MG63 (cell line): ENCODE data around the gene RGN. TPM values are rescaled to one million over a fixed set of nuclear protein-coding genes. Genes with fewer than 3 reads are reported as not detected.
A peak's percentile ranks its signal among the peaks of the same experiment; 100 is the strongest.

ENCODE experiments used
- DNase-seq: peaks from one replicate; pipeline ENCODE4 v3.0.0-alpha.2; 2020
- H3K27me3 ChIP-seq: fragments of 250-450 bp; sonication (Bioruptor Pico); 2 replicates; pipeline ENCODE4 v1.5.1; 2020; ENCODE audit warnings: mild to moderate bottlenecking, moderate library complexity
- H3K36me3 ChIP-seq: fragments of 250-450 bp; sonication (Bioruptor Pico); 2 replicates; pipeline ENCODE4 v1.5.1; 2020; ENCODE audit warnings: mild to moderate bottlenecking, moderate library complexity
- H3K4me3 ChIP-seq: fragments of 250-450 bp; sonication (Bioruptor Pico); 2 replicates; pipeline ENCODE4 v1.5.1; 2020; ENCODE audit warnings: mild to moderate bottlenecking, moderate library complexity
- H3K9me3 ChIP-seq: fragments of 250-450 bp; sonication (Bioruptor Pico); 2 replicates; pipeline ENCODE4 v1.5.1; 2020; ENCODE audit warnings: mild to moderate bottlenecking, moderate library complexity
- total RNA-seq: library from RNA; depleted of rRNA; stranded (reverse); fragments of >200 nt; shearing (Covaris generic); gene quantifications from 2 replicates; pipeline ENCODE4 v1.2.3, GENCODE V29; 2014; ENCODE audit warnings: low replicate concordance; rRNA removed

Gene RGN
- total RNA-seq = 0.30 TPM in 1 of 2 replicates, not detected in the other

GRCh38 chrX:47078129-47079043, at the start of gene RGN:
TSS of gene RGN (plus strand) at chrX:47078443. CDS start at chrX:47081145, 2,702 bp downstream.
- Histone ChIP-seq H3K4me3 (no peak within 1 kb of the TSS), H3K27me3 (no peaks in the 10 kb centered on the region), H3K9me3 (no peaks in the 10 kb centered on the region), H3K36me3 (no peaks in the 10 kb centered on the region)
- peak; percentile 4 for DNase-seq

- H3K27me3 ChIP-seq = no peaks in the 10 kb centered on the region
- H3K4me3 ChIP-seq = no peak overlapping the region
- DNase-seq = no peak
- no peaks in the 10 kb centered on the region for H3K9me3 ChIP-seq
- no peaks in the 10 kb centered on the region for H3K36me3 ChIP-seq
These were observed 47.9 kb upstream of the RGN start for GRCh38 chrX:47030339-47030738.

- Histone ChIP-seq H3K36me3 (no peaks in the 10 kb centered on the region), H3K9me3 (no peaks in the 10 kb centered on the region), H3K4me3 (no peak overlapping the region), H3K27me3 (no peaks in the 10 kb centered on the region)
- DNase-seq = no peak
These were observed 30.3 kb upstream of the RGN start for GRCh38 chrX:47047989-47048388.

- H3K27me3 ChIP-seq = no peaks in the 10 kb centered on the region
- H3K9me3 ChIP-seq = no peaks in the 10 kb centered on the region
- H3K36me3 ChIP-seq = no peaks in the 10 kb centered on the region
- H3K4me3 ChIP-seq = no peak overlapping the region
- DNase-seq = no peak
These were observed 18.9 kb upstream of the RGN start for GRCh38 chrX:47059142-47059874.

GRCh38 chrX:47060708-47061107, 17.5 kb upstream of the RGN start:
- H3K27me3 ChIP-seq = no peaks in the 10 kb centered on the region
- DNase-seq = no peak
- no peaks in the 10 kb centered on the region for H3K36me3 ChIP-seq
- no peak overlapping the region for H3K4me3 ChIP-seq
- no peaks in the 10 kb centered on the region for H3K9me3 ChIP-seq

DNA sequence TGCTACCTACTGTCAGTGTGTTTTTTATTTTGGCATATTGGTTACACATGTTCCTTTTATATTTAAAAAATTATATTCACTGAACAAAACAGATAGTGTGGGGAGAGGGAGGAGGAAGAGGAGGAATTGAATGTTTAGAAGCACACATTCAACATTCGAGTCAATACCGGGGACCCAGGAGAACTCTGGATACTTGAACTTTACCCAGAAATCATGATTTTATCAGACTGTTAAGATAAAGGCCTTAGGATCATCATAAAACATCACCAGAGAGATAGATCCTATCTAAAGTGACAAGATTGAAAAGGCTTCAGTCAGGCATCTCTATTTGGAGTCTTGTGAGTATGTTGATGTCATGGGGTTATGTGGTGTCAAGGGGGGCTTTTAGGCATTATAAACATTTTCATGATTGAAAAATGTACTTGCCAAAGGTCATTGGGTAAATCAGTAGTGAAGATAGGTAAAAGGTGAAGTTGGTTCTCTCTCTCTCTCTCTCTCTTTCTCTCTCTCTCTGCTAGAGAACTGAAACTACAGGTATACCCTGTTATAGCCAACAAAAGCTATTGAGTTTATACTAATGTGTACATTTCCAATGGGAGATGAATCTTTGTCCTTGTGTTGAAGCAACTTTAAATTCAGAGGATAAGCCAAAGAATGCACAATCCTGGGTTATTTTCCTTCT, 16.9 kb upstream of the RGN start:
- Histone ChIP-seq H3K36me3 (no peaks in the 10 kb centered on the region), H3K9me3 (no peaks in the 10 kb centered on the region), H3K27me3 (no peaks in the 10 kb centered on the region), H3K4me3 (no peak overlapping the region)
- no peak for DNase-seq

GRCh38 chrX:47063179-47063578, 15.1 kb upstream of the RGN start:
- Histone ChIP-seq H3K27me3 (no peaks in the 10 kb centered on the region), H3K9me3 (no peaks in the 10 kb centered on the region), H3K4me3 (no peak overlapping the region), H3K36me3 (no peaks in the 10 kb centered on the region)
- no peak for DNase-seq

GRCh38 chrX:47068214-47068613, 10.0 kb upstream of the RGN start:
- H3K27me3 ChIP-seq = no peaks in the 10 kb centered on the region

GRCh38 chrX:47068720-47069119, 9.5 kb upstream of the RGN start:
- Histone ChIP-seq H3K36me3 (no peaks in the 10 kb centered on the region), H3K4me3 (no peak overlapping the region), H3K27me3 (no peaks in the 10 kb centered on the region), H3K9me3 (no peaks in the 10 kb centered on the region)
- DNase-seq = no peak

More at GRCh38 chrX:47068214-47068613, 10.0 kb upstream of the RGN start:
- no peaks in the 10 kb centered on the region for H3K36me3 ChIP-seq
- no peak overlapping the region for H3K4me3 ChIP-seq
- DNase-seq = no peak
- H3K9me3 ChIP-seq = no peaks in the 10 kb centered on the region

DNA sequence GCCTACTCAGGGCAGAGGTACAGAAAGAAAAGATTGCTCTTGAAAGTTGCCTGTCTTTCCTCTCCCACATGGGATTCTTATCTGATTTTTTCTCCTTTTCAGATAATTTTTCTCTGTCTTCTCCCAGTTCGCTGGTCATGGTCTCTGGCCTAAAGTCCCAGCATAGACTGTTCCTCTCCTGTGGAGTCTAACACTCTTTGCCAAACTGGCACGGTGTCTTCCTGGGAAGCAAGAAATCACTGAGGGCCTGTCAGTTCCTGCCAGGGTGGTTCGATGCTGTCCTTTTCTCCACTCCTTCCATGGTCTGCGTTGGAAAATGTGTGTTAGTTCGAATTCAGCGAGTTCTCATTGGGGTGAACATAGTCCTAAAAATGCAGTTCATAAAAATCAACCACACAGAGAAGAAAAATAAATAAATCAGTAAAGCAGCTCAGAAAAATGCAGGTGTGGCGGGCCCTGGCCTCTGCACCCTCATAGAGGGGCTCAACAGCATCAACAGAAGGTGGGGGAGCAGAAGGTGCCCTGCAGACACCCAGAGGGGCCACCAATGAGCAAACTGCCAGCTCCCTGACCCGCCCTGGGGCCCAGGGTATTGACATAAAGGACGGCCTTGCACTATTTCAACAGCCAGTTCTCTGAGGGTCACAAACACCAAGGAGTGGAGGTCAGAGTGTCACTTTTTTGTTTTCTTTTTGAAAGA, 2.1 kb downstream of the RGN start:
- no peaks in the 10 kb centered on the region for H3K9me3 ChIP-seq
- no peak for DNase-seq
- no peaks in the 10 kb centered on the region for H3K36me3 ChIP-seq
- no peak overlapping the region for H3K4me3 ChIP-seq
- no peaks in the 10 kb centered on the region for H3K27me3 ChIP-seq

- Histone ChIP-seq H3K27me3 (no peaks in the 10 kb centered on the region), H3K36me3 (no peaks in the 10 kb centered on the region), H3K9me3 (no peaks in the 10 kb centered on the region), H3K4me3 (no peak overlapping the region)
- no peak for DNase-seq
These were observed 2.6 kb downstream of the RGN start for GRCh38 chrX:47080915-47081236.

DNA sequence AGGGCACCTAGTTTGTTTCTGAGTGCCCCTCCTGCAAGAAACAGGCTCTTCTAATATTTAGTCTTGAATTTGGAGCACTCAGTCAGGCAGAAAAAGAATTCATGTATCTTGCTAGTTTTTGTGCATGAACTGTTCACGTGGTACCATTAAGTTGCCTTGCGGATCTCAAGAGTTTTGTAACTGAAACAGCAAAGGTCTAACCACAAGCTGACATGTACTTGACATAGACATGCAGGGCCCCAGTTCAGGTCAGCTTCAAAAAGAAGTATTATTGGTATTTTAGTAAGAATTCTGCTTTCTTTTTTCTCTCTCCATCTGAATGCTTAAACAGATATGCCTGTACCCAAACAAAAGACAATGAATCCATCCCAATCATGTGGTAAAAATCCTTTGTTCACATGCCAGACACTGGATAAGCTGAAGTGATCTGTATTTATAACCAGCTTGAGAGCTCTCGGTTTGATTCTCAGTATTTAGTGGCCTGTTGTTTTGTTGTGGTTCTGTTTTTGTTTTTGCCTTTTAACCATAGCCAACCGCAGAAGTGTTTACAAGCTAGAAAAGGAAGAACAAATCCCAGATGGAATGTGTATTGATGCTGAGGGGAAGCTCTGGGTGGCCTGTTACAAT, 13.0 kb downstream of the RGN start:
- no peak for DNase-seq
- no peaks in the 10 kb centered on the region for H3K27me3 ChIP-seq
- H3K36me3 ChIP-seq = no peaks in the 10 kb centered on the region
- no peaks in the 10 kb centered on the region for H3K9me3 ChIP-seq
- no peak overlapping the region for H3K4me3 ChIP-seq

- H3K27me3 ChIP-seq = no peaks in the 10 kb centered on the region
- no peaks in the 10 kb centered on the region for H3K9me3 ChIP-seq
- no peaks in the 10 kb centered on the region for H3K36me3 ChIP-seq
- H3K4me3 ChIP-seq = no peak overlapping the region
- no peak for DNase-seq
These were observed 15.0 kb downstream of the RGN start for GRCh38 chrX:47093248-47093647.

DNA sequence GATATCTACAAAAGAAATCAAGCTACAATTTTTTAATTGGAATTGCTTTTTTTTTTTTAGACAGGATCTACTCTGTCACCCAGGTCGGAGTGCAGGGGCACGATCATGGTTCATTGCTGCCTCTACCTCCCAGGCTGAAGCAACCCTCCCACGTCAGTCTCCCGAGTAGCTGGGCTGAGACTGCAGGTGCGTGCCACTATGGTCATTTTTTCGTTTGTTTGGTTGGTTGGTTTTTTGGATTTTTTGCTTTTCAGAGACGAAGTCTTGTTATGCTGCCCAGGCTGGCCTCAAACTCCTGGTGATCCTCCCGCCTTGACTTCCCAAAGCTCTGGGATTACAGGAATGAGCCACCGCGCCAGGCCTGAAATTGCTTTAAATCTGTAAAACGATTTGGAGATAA, 15.6 kb downstream of the RGN start:
- no peak for DNase-seq
- Histone ChIP-seq H3K36me3 (no peaks in the 10 kb centered on the region), H3K4me3 (no peak overlapping the region), H3K27me3 (no peaks in the 10 kb centered on the region), H3K9me3 (no peaks in the 10 kb centered on the region)

- H3K27me3 ChIP-seq = no peaks in the 10 kb centered on the region
- H3K36me3 ChIP-seq = no peaks in the 10 kb centered on the region
- H3K9me3 ChIP-seq = no peaks in the 10 kb centered on the region
These were observed 18.8 kb downstream of the RGN start for GRCh38 chrX:47097018-47097417.

DNA sequence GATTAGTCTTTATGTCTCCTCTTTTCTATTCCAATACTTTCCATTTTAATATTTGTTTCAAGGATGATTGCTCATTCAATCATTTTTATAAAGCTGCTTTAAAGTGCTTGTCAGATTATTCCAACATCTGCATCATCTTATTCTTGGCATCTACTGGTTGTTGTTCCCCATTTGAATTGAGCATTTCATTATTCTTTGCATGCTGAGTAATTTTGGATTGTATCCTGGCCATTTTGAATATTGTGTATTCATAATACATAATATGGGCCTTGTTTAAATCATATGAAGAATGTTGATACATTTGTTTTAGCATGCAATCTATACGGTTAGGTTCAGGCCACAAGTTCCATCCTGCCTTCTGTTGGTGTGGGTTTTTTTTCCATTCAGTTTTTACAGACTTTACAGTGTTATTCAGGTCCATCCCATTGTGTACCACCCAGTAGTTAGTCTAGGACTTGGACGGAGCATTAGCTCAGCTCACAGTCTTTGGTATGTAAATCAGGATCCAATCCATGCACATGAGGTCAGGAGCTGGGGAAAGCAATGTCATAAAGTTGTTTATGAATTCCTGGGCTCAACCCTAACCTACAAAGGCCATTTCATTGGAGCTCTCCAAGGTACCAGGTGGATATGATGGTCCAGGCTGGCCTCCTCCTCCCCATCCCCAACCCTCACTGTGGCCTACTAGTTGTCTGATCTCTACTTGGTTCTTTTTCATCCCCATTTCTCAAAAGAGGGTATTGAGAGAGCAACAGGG, 20.3 kb downstream of the RGN start:
- H3K36me3 ChIP-seq = no peaks in the 10 kb centered on the region
- H3K9me3 ChIP-seq = no peaks in the 10 kb centered on the region
- DNase-seq = no peak
- no peaks in the 10 kb centered on the region for H3K27me3 ChIP-seq
- H3K4me3 ChIP-seq = no peak overlapping the region

More at GRCh38 chrX:47097018-47097417, 18.8 kb downstream of the RGN start:
- H3K4me3 ChIP-seq = no peak overlapping the region
- DNase-seq = no peak
